Activated naive CD4-positive, alpha-beta T cell treated with anti-CD3 and anti-CD28 coated beads for 36 hours (primary cell): ENCODE measurements around the gene KLHDC4. TPM values are rescaled to one million over a fixed set of nuclear protein-coding genes. Genes with fewer than 3 reads are reported as not detected.
"Not testable (repeated sequence)": the region's sequence is repeated elsewhere in the genome, so short reads cannot be mapped to it uniquely, and the experiment has no call there.

Experiments used
- CTCF ChIA-PET: fragments of 350-600 bp; sonication (Branson Sonifier 250); formaldehyde crosslinking; loops from one replicate; lab custom pipeline; 2021; ENCODE audit warnings: antibody characterized with exemption; lab: Charles Lee
- DNase-seq: peaks from one replicate; pipeline ENCODE4 v3.0.0-alpha.2; 2020
- H3K27ac Mint-ChIP-seq: one replicate; pipeline ENCODE4 v1.8.0; 2021; ENCODE audit warnings: mild to moderate bottlenecking, mixed read lengths
- H3K27me3 Mint-ChIP-seq: one replicate; pipeline ENCODE4 v1.8.0; 2021; ENCODE audit warnings: low read depth, mixed read lengths
- H3K36me3 Mint-ChIP-seq: one replicate; pipeline ENCODE4 v1.8.0; 2021; ENCODE audit warnings: low read depth, mixed read lengths
- H3K4me1 Mint-ChIP-seq: one replicate; pipeline ENCODE4 v1.8.0; 2021; ENCODE audit warnings: low read depth, mixed read lengths
- H3K4me3 Mint-ChIP-seq: one replicate; pipeline ENCODE4 v1.8.0; 2021; ENCODE audit warnings: mild to moderate bottlenecking, moderate library complexity, mixed read lengths
- H3K9me3 Mint-ChIP-seq: one replicate; pipeline ENCODE4 v1.8.0; 2021; ENCODE audit warnings: mixed read lengths
- intact Hi-C: fragments of 100-400 bp; cut with micrococcal nuclease; formaldehyde crosslinking; loops from one replicate; pipeline ENCODE4 v1.15.1; 2023
- total RNA-seq, 2 experiments: library from RNA; stranded (reverse); gene quantifications; one replicate each; pipeline ENCODE4 v1.2.3, GENCODE V29; 2021

KLHDC4 gene
- total RNA-seq, 2 experiments from 2014 or later = 56.2 to 62.4 TPM

DNA sequence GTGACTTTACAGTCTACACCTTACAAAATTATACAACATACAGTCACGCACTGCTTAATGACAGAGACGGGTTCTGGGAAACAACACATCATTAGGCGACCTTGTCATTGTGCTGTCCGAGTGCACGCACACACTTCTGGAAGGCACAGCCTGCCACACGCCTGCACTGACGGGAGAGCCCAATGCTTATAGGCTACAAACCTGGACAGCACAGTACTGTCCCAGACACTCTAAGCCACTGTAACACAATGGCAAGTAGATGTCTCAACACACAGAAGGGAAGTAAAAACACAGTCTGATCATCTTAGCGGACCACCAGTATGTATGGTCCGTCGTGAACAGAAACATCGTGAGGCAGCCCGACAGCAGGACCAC, 29.8 kb downstream of the KLHDC4 start:
- Mint-ChIP-seq H3K4me3 (no peak overlapping the region), H3K4me1 (peaks cover 14% of the 10 kb centered on the region), H3K27ac (no peak overlapping the region), H3K27me3 (no peaks in the 10 kb centered on the region), H3K36me3 (peaks cover 23% of the 10 kb centered on the region), H3K9me3 (no peaks in the 10 kb centered on the region)
- DNase-seq = no peak
- intact Hi-C loops = no loop called here
- CTCF ChIA-PET = no interaction called here

DNA sequence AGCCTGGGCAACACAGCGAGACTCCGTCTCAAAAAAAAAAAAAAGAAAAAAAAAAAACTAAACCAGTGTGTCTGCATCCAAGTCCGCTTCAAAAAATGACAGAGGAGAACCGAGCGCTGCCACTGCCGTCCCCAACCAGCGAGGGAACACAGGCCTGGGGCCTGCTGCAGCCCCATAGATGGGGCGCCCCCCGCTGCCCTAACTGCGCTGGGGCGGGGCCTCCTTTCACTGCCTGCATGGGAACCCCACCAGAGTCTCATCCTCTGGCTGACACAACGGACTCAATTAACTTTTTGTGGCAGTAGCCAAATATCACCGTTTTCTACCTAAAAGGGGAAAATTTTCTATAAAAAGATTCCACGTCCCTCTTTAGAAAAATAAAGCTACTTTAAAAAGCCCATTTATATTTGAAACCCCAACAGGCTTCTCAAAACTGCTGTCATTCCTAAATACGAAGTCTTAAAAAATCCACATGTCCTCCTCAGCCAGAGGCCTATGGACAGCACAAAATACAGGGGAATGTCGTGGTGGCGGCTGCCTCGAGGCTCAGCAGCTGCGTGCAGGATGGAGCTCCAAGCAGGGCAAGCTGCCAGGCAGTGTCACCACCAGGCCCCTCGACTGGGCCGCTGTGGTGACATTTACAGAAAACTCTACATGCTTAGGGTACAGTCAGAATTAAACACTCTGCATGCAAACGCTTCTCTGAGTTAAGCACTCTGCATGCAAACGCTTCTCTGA, 30.3 kb downstream of the KLHDC4 start:
- no peak overlapping the region for H3K4me3 Mint-ChIP-seq
- H3K36me3 Mint-ChIP-seq = peaks cover 23% of the 10 kb centered on the region
- intact Hi-C loops = no loop called here
- H3K27ac Mint-ChIP-seq = no peak overlapping the region
- no peaks in the 10 kb centered on the region for H3K9me3 Mint-ChIP-seq
- no peak for DNase-seq
- H3K4me1 Mint-ChIP-seq = peaks cover 11% of the 10 kb centered on the region
- no peaks in the 10 kb centered on the region for H3K27me3 Mint-ChIP-seq
- CTCF ChIA-PET = no interaction called here

DNA sequence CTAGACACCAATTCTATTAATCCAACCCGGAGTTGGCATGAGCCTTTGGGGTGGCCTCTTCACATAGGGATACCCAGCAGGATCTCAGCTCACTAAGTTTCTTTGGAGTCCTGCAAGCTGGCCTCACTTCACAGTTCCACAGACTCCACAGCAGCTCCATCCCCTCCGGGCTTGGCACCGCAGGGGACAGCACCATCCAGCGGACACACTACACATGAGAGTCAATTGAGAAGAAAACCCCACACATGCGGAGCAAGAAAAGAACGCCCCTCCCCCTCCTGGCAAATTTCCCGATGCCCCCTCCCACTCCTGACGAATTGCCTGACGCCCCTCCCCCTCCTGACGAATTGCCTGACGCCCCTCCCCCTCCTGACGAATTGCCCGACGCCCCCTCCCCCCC, 31.1 kb downstream of the KLHDC4 start:
- intact Hi-C loops = no loop called here
- H3K4me1 Mint-ChIP-seq = peaks cover 11% of the 10 kb centered on the region
- no peak for DNase-seq
- no peaks in the 10 kb centered on the region for H3K27me3 Mint-ChIP-seq
- H3K36me3 Mint-ChIP-seq = peaks cover 27% of the 10 kb centered on the region
- H3K4me3 Mint-ChIP-seq = no peak overlapping the region
- H3K27ac Mint-ChIP-seq = no peak overlapping the region
- H3K9me3 Mint-ChIP-seq = no peaks in the 10 kb centered on the region
- CTCF ChIA-PET = interaction anchor here (0.6 kb wide), 1 partner anchor 137 kb away, joined by 3 read pairs; no protein-coding TSS in a partner anchor

DNA sequence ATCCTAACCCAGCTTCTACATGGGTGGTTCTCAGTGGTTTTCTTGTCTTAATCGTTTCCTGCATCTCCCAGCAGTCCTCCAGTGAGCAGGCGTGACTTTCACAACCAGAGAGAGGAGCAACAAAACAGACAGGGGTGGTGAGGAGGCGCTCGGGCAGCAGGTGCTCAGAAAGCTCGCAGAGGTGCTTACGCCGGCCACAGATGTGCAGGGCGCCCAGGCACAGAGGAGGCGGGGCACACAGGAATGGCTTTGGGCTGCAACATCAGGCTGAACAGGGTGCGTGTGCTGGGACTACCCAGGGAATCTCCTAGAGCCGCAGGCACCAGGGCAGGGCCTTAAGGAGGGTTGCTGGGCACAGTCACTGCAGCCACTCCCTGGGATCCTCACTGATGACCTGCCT, 32.6 kb downstream of the KLHDC4 start:
- intact Hi-C loops = no loop called here
- Mint-ChIP-seq H3K4me1 (peaks cover 11% of the 10 kb centered on the region), H3K27me3 (no peaks in the 10 kb centered on the region), H3K9me3 (no peaks in the 10 kb centered on the region), H3K27ac (no peak overlapping the region), H3K36me3 (peaks cover 33% of the 10 kb centered on the region), H3K4me3 (no peak overlapping the region)
- CTCF ChIA-PET = no interaction called here
- DNase-seq = no peak

DNA sequence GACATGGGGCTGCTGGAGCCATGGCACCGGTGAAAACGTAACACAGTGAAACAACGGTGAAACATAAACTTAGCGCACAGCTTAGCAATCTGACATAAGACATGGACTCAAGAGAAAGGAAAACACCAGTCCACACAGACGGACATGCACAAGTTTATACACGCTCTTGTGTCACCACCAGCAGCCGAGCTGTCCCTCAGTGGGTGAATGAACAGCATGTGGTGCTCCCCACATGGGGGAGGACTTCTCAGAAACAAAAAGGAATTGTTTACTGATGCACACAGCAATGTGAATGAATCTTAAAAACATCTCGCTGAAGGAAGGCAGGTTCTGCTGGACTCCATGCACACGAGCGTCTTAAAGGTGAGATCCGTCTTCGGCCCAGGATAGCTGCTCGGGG, 34.2 kb downstream of the KLHDC4 start:
- Mint-ChIP-seq H3K4me3 (no peak overlapping the region), H3K27me3 (no peaks in the 10 kb centered on the region), H3K27ac (no peak overlapping the region), H3K36me3 (peaks cover 44% of the 10 kb centered on the region), H3K9me3 (no peaks in the 10 kb centered on the region), H3K4me1 (peaks cover 11% of the 10 kb centered on the region)
- intact Hi-C loops = no loop called here
- no peak for DNase-seq
- CTCF ChIA-PET = no interaction called here

DNA sequence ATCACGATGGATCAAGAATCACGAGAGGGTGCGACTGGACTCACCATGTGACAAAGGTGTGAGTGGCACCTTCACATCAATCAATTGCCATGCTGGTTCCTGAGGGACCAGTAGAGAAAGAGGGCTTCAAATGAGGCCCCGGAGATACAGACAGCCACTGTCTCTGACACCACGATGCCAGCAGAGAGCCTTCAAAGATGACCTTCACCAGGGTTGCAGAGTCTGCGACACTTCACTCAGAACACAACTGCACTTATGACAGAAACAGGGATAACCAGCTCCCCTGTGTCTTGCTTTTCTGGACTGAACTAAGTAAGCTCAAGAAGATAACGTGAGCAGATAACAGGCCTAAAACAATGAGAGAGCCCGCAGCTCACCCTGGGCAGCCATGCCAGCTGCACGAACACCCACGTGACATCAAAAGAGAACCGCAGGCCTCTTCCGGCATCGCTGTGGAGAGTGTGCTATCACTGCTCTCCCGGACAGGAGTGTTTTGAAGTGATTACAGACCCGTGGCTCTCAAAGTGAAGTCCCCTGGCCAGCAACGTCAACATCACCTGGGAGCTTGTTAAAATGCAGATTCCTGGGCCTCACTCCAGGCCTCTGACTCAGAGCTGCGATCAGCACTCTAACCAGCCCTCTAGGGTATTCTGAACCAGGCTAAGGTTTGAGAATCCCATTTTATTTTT, 36.4 kb downstream of the KLHDC4 start:
- CTCF ChIA-PET = no interaction called here
- no peaks in the 10 kb centered on the region for H3K9me3 Mint-ChIP-seq
- H3K4me3 Mint-ChIP-seq = no peak overlapping the region
- intact Hi-C loops = no loop called here
- H3K27ac Mint-ChIP-seq = no peak overlapping the region
- no peaks in the 10 kb centered on the region for H3K27me3 Mint-ChIP-seq
- peaks cover 9% of the 10 kb centered on the region for H3K4me1 Mint-ChIP-seq
- H3K36me3 Mint-ChIP-seq = peaks cover 43% of the 10 kb centered on the region
- no peak for DNase-seq

DNA sequence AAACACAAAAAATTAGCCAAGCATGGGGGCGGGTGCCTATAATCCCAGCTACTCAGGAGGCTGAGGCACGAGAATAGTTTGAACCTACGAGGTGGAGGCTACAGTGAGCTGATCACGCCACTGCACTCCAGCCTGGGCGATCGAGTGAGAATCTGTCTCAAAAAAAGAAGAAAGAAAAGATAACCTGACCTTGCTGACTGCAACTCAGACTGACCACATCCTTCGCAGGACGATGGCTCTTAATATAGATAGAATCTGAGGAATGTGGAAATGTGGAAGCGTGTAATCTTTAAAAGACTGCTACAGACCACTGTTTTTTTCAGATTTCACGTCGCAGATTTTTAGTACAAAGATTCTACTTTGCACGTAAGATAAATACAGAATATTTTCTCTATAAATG, 37.8 kb downstream of the KLHDC4 start:
- Mint-ChIP-seq H3K4me3 (no peak overlapping the region), H3K27ac (no peak overlapping the region), H3K9me3 (no peaks in the 10 kb centered on the region), H3K36me3 (peaks cover 49% of the 10 kb centered on the region), H3K4me1 (peaks cover 5% of the 10 kb centered on the region), H3K27me3 (no peaks in the 10 kb centered on the region)
- intact Hi-C loops = no loop called here
- DNase-seq = no peak
- CTCF ChIA-PET = no interaction called here

DNA sequence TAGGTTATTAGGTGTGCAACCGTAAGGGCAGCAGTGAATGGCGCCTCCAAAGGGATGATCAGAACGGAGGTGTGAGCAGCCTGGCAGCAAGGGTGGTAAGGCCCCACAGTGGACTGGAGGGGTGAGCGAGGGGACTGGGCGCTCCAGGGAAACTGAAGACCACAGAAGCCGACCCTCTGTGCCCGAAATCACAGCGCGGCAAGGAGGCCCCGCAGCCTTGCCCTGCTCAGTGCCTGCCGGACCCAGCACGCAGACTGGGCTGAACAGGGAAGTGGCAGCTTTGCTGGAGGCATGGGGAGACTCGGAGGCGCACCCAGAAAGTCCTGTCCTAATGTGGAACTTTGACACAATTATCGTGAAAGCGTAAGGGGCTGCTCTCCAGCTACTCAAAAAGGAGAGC, 38.4 kb downstream of the KLHDC4 start:
- no peaks in the 10 kb centered on the region for H3K27me3 Mint-ChIP-seq
- intact Hi-C loops = no loop called here
- H3K4me3 Mint-ChIP-seq = no peak overlapping the region
- H3K4me1 Mint-ChIP-seq = peaks cover 4% of the 10 kb centered on the region
- no peak overlapping the region for H3K27ac Mint-ChIP-seq
- no peaks in the 10 kb centered on the region for H3K9me3 Mint-ChIP-seq
- peaks cover 50% of the 10 kb centered on the region for H3K36me3 Mint-ChIP-seq
- CTCF ChIA-PET = no interaction called here
- no peak for DNase-seq

DNA sequence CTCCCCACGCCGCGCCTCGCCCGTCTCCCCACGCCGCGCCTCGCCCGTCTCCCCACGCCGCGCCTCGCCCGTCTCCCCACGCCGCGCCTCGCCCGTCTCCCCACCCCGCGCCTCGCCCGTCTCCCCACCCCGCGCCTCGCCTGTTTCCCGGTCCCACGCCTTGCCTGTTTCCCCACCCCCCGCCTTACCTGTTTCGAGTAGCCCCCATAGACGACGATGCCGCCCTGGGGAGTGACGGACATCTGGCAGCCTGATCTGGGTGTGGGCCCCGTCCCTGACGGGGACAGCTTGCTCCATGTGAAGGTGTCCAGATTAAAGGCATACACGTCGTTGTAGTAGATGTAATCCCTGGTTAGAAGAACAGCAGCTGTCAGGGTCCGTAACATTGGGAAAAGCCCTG, 39.2 kb downstream of the KLHDC4 start:
- H3K27me3 Mint-ChIP-seq, H3K4me3 Mint-ChIP-seq, DNase-seq, H3K9me3 Mint-ChIP-seq, intact Hi-C loops, CTCF ChIA-PET, H3K27ac Mint-ChIP-seq, H3K4me1 Mint-ChIP-seq: not testable (repeated sequence)
- peaks cover 54% of the 10 kb centered on the region for H3K36me3 Mint-ChIP-seq

DNA sequence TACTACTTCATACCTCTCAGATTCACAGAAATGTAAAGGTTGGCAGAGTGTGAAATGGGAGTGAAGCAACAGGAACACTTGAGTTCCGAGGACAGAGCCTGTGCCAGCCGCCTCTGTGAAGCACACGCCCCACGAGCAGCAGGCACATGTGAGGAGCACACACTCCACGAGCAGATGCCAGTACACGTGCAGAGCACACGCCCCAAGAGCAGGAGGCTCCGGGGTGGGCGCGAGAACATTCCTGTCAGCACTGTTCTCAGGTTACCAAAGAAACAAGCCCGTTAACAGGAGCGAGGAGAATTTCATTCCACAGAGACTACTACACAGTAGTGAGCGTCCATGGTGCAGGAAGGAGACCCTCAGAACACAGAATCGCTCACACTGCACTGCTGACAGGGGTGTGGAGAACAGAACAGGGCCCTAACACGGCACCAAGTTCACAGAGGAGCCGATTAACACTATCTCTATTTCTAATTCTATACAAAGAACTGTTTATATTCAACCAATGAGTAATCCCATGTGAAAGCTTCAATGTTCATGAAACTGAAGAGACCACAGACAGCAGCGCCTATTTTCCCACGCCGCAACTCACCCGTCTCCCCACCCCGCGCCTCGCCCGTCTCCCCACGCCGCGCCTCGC, 40.1 kb downstream of the KLHDC4 start:
- intact Hi-C loops = no loop called here
- CTCF ChIA-PET = no interaction called here
- peaks cover 49% of the 10 kb centered on the region for H3K36me3 Mint-ChIP-seq

DNA sequence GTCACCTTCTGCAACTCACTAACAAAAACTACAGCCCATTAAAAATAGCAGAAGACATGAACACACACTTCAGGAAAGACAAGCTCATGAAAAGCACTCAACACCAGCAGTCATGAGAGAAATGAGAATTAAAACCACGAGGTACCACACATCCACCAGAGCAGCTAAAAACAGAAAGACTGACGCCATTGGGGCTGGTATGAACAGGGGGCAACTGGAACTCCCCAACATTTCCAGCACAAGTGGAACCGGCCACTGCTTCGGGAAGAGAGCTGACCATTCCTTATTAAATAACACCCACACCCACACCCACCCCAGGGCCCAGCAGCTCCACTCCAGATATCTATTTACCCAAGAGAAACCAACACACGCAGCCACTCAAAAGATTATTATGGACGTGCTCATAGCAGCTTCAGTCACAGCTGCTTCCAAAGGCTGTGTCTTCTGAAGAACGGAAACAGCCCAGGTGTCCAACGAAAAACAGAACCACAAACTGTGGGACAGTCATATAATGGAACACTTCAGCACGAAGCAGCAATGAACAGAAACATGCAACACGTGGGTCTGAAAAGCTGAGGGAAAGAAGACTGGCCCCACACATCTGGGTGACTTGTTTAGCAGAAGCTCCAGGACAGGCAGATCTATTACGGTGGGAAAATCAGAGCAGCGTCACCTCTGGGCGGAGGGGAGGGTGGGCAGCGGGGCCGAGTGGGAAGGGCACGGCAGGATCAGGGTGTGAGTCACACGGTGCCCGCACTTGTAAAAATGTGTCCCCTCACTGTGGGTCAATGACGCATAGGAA, 41.1 kb downstream of the KLHDC4 start:
- H3K4me3 Mint-ChIP-seq = no peak overlapping the region

More for the DNA sequence above, 40.1 kb downstream of the KLHDC4 start:
- Mint-ChIP-seq H3K4me3 (no peak overlapping the region), H3K9me3 (no peaks in the 10 kb centered on the region), H3K27ac (no peak overlapping the region), H3K27me3 (no peaks in the 10 kb centered on the region), H3K4me1 (peaks cover 4% of the 10 kb centered on the region)
- no peak for DNase-seq

DNA sequence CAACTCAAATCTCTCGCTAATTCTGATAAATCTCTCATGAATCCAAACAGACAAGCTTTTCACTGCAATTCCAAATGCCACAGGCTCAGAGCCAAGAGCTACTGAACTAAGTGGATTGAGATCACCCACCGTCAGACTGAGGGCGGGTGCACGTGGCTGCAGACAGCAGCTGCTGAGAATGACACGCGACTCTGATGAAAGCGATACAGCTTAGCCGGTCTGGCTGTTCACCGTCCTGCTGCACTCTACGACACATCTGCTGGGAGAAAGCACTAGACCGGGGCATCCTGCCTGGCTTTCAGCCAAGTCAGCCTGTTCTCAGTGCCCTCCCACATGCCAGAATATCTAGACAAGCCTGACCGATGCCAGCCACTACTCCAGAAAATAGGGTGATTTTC, 42.6 kb downstream of the KLHDC4 start:
- CTCF ChIA-PET = interaction anchor here (1.7 kb wide), 1 partner anchor 21 kb away, joined by 4 read pairs; no protein-coding TSS in a partner anchor
- peaks cover 4% of the 10 kb centered on the region for H3K4me1 Mint-ChIP-seq
- intact Hi-C loops = loop anchor here (2.0 kb wide), 1 partner anchor 40 kb away; no protein-coding TSS in a partner anchor
- no peak overlapping the region for H3K27ac Mint-ChIP-seq
- peaks cover 51% of the 10 kb centered on the region for H3K36me3 Mint-ChIP-seq
- no peaks in the 10 kb centered on the region for H3K9me3 Mint-ChIP-seq
- DNase-seq = no peak
- H3K27me3 Mint-ChIP-seq = no peaks in the 10 kb centered on the region
- no peak overlapping the region for H3K4me3 Mint-ChIP-seq

More for the DNA sequence above, 41.1 kb downstream of the KLHDC4 start:
- H3K36me3 Mint-ChIP-seq = peaks cover 49% of the 10 kb centered on the region
- no peaks in the 10 kb centered on the region for H3K27me3 Mint-ChIP-seq
- CTCF ChIA-PET = no interaction called here
- no peaks in the 10 kb centered on the region for H3K9me3 Mint-ChIP-seq
- no peak overlapping the region for H3K27ac Mint-ChIP-seq
- intact Hi-C loops = no loop called here
- peaks cover 4% of the 10 kb centered on the region for H3K4me1 Mint-ChIP-seq
- no peak for DNase-seq
